Natural killer cell (primary cell): ENCODE results near the gene ATP12A. TPM values are rescaled to one million over a fixed set of nuclear protein-coding genes. Genes with fewer than 3 reads are reported as not detected.

Experiments used
- ATAC-seq, 3 donors: fragments of 150-1000 bp in 2 of 3; fragments of 200-7000 bp in 1 of 3; cut with Tn5 transposase; 1 replicate in 1 of 3; 2 replicates in 2 of 3; pipeline ENCODE4 v1.10.0; 2021; ENCODE audit warnings: mild to moderate bottlenecking in 2 of 3, moderate library complexity in 2 of 3
- DNase-seq, 2 donors: peaks; one replicate each; pipeline versions ENCODE4 v3.0.0 to v3.0.0-alpha.2; 2013 to 2021; ENCODE audit warnings: mixed read lengths in 1 of 2
- H3K27ac ChIP-seq: one replicate; pipeline ENCODE4 v1.5.1; 2013; ENCODE audit warnings: mild to moderate bottlenecking, low read length
- H3K27me3 ChIP-seq: one replicate; pipeline ENCODE4 v1.6.1; 2013; ENCODE audit warnings: low read length; ENCODE audit not compliant: control insufficient read depth, insufficient read depth
- H3K36me3 ChIP-seq: one replicate; pipeline ENCODE4 v1.6.1; 2013; ENCODE audit warnings: low read length; ENCODE audit not compliant: control insufficient read depth, insufficient read depth
- H3K4me1 ChIP-seq: one replicate; pipeline ENCODE4 v1.6.1; 2013; ENCODE audit warnings: low read length; ENCODE audit not compliant: control insufficient read depth, insufficient read depth
- H3K4me3 ChIP-seq: one replicate; pipeline ENCODE4 v1.5.1; 2013; ENCODE audit warnings: low read length
- H3K9me3 ChIP-seq: one replicate; pipeline ENCODE4 v1.6.1; 2013; ENCODE audit warnings: low read length; ENCODE audit not compliant: control insufficient read depth, insufficient read depth
- H3K27ac Mint-ChIP-seq, 2 donors: one replicate each; pipeline ENCODE4 v1.8.0; 2022; ENCODE audit warnings: mild to moderate bottlenecking in 2 of 2, mixed read lengths in 2 of 2, moderate library complexity in 1 of 2
- H3K27me3 Mint-ChIP-seq, 2 donors: one replicate each; pipeline ENCODE4 v1.8.0; 2022; ENCODE audit warnings: low read depth in 2 of 2, mixed read lengths in 2 of 2
- H3K36me3 Mint-ChIP-seq: one replicate; pipeline ENCODE4 v1.8.0; 2022; ENCODE audit warnings: mixed read lengths
- H3K4me1 Mint-ChIP-seq, 2 donors: one replicate each; pipeline ENCODE4 v1.8.0; 2022; ENCODE audit warnings: mixed read lengths in 2 of 2
- H3K4me3 Mint-ChIP-seq: one replicate; pipeline ENCODE4 v1.8.0; 2022; ENCODE audit warnings: mild to moderate bottlenecking, moderate library complexity, mixed read lengths
- H3K9me3 Mint-ChIP-seq, 2 donors: one replicate each; pipeline ENCODE4 v1.8.0; 2022; ENCODE audit warnings: mixed read lengths in 2 of 2
- CTCF ChIP-seq: fragments of 200-600 bp; IDR thresholded peaks from one replicate; pipeline ENCODE4 v1.8.0; 2022; ENCODE audit warnings: antibody characterized with exemption
- WGBS: methylation state at CpG from one replicate; pipeline ENCODE4 v1.1.7; 2013; ENCODE audit warnings: missing lambda C conversion rate; ENCODE audit not compliant: insufficient coverage; 5-methylcytosine and 5-hydroxymethylcytosine counted together
- intact Hi-C: fragments of 100-400 bp; cut with micrococcal nuclease; formaldehyde crosslinking; loops from one replicate; pipeline ENCODE4 v1.14.2; 2022
- total RNA-seq, 4 donors: library from RNA; stranded (reverse); fragments of 120-200 nt in 1 of 4; gene quantifications; one replicate each; pipeline versions ENCODE4 v1.2.3 to v1.2.4, GENCODE V29; 2013 to 2022

Gene ATP12A
- total RNA-seq, 3 donors from 2014 or later (not counting 1 experiment from before 2014, with no cell fraction given) = not detected

- no peak overlapping the region for H3K27ac ChIP-seq
- Mint-ChIP-seq H3K36me3 (no peaks in the 10 kb centered on the region), H3K4me1 (peaks cover 20 to 21% of the 10 kb centered on the region in 2 donors), H3K4me3 (no peak overlapping the region), H3K27me3 (peaks cover 53 to 89% of the 10 kb centered on the region in 2 donors), H3K9me3 (no peaks in the 10 kb centered on the region), H3K27ac (no peak overlapping the region)
- 84% methylated on average over 11 of the region's 11 CpGs for WGBS
- peaks cover 26% of the 10 kb centered on the region for H3K27me3 ChIP-seq
- DNase-seq = no peak
- H3K9me3 ChIP-seq = no peaks in the 10 kb centered on the region
- peaks cover 20% of the 10 kb centered on the region for H3K4me1 ChIP-seq
- intact Hi-C loops = no loop called here
- no peak for ATAC-seq
- no peaks in the 10 kb centered on the region for H3K36me3 ChIP-seq
- no peak overlapping the region for H3K4me3 ChIP-seq
- TF ChIP-seq CTCF = no peak
These were observed 8.7 kb downstream of the ATP12A start for GRCh38 chr13:24688950-24689349.

GRCh38 chr13:24691381-24691780, 11.2 kb downstream of the ATP12A start:
- Histone ChIP-seq H3K4me3 (no peak overlapping the region), H3K27ac (no peak overlapping the region), H3K27me3 (peaks cover 18% of the 10 kb centered on the region), H3K4me1 (peaks cover 4% of the 10 kb centered on the region), H3K36me3 (no peaks in the 10 kb centered on the region), H3K9me3 (no peaks in the 10 kb centered on the region)
- no peak for TF ChIP-seq CTCF
- peaks cover 6 to 7% of the 10 kb centered on the region in 2 donors for H3K4me1 Mint-ChIP-seq
- intact Hi-C loops = no loop called here
- H3K4me3 Mint-ChIP-seq = no peak overlapping the region
- ATAC-seq (no peak), DNase-seq (no peak)
- H3K27me3 Mint-ChIP-seq = peaks cover 47 to 86% of the 10 kb centered on the region in 2 donors
- H3K27ac Mint-ChIP-seq = no peak overlapping the region
- H3K9me3 Mint-ChIP-seq = no peaks in the 10 kb centered on the region
- no peaks in the 10 kb centered on the region for H3K36me3 Mint-ChIP-seq
- 86% methylated on average over 5 of the region's 5 CpGs for WGBS

GRCh38 chr13:24692561-24692960, 12.4 kb downstream of the ATP12A start:
- no peak for TF ChIP-seq CTCF
- intact Hi-C loops = no loop called here
- H3K27me3 Mint-ChIP-seq = peaks cover 42 to 74% of the 10 kb centered on the region in 2 donors
- H3K9me3 Mint-ChIP-seq = no peaks in the 10 kb centered on the region
- H3K4me1 Mint-ChIP-seq = peaks cover 6 to 7% of the 10 kb centered on the region in 2 donors
- no peak for DNase-seq
- Histone ChIP-seq H3K36me3 (no peaks in the 10 kb centered on the region), H3K27ac (no peak overlapping the region), H3K9me3 (no peaks in the 10 kb centered on the region), H3K27me3 (peaks cover 15% of the 10 kb centered on the region), H3K4me3 (no peak overlapping the region), H3K4me1 (peaks cover 4% of the 10 kb centered on the region)
- WGBS = 64% methylated on average over 4 of the region's 4 CpGs
- ATAC-seq = no peak
- no peak overlapping the region for H3K4me3 Mint-ChIP-seq
- no peak overlapping the region for H3K27ac Mint-ChIP-seq
- no peaks in the 10 kb centered on the region for H3K36me3 Mint-ChIP-seq

DNA sequence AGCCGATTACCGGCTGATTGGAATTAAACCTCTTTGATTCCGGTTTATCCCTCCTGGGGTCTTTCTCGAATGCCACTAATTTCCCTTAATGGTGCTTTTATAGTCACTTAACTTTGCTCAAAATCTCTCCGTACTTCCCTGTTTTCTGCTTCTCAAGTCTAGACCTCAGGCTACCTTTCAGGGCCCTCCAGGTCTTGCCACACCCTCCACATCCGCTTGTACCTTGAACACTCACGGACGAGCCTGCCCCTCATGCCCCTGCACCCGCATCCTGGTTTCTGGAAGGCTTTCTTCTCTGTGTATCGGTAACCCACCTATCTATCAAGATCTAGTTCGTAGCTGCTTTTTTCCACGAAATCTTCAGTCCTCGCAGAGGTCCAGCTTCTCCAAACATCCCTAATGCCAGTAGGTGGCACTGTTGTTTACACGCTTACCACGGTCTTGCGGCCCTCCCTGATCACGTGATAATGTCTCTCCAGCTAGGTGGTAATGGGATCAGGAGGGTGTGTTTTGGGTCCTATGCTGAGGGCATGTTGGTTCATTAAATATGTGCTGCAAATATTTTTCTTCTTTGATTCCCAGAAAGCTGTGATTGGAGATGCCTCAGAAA, 13.8 kb downstream of the ATP12A start:
- Histone ChIP-seq H3K4me1 (peaks cover 4% of the 10 kb centered on the region), H3K27me3 (peaks cover 13% of the 10 kb centered on the region), H3K36me3 (no peaks in the 10 kb centered on the region), H3K9me3 (no peaks in the 10 kb centered on the region), H3K27ac (no peak overlapping the region), H3K4me3 (no peak overlapping the region)
- peak; percentile 53 for TF ChIP-seq CTCF
- ATAC-seq = peak in 2 of 3 donors; percentile 62 to 75
- peak in 1 of 2 donors; percentile 74 for DNase-seq
- Mint-ChIP-seq H3K4me1 (peaks cover 6 to 7% of the 10 kb centered on the region in 2 donors), H3K27me3 (peaks cover 43 to 71% of the 10 kb centered on the region in 2 donors), H3K4me3 (no peak overlapping the region), H3K27ac (no peak overlapping the region), H3K36me3 (no peaks in the 10 kb centered on the region), H3K9me3 (no peaks in the 10 kb centered on the region)
- intact Hi-C loops = no loop called here
- WGBS = 18% methylated on average over 17 of the region's 17 CpGs
